Lung (tissue), 12 donors: Measurements from ENCODE around the gene LYPD6. TPM values are rescaled to one million over a fixed set of nuclear protein-coding genes. Genes with fewer than 3 reads are reported as not detected.

ENCODE experiments used
- ATAC-seq: fragments of 200-7000 bp; cut with Tn5 transposase; one replicate; pipeline ENCODE4 v1.9.1; 2020; ENCODE audit warnings: moderate number of reproducible peaks; ENCODE audit not compliant: insufficient read depth, low FRiP score
- DNase-seq, 3 donors: peaks; one replicate each; pipeline ENCODE4 v3.0.0-alpha.2; 2013 to 2017
- H3K27ac ChIP-seq, 2 donors: one replicate each; pipeline ENCODE4 v1.5.1; 2013; ENCODE audit warnings: mild to moderate bottlenecking in 2 of 2, moderate library complexity in 2 of 2, control low read depth in 1 of 2, inconsistent platforms in 1 of 2, low read depth in 1 of 2, low read length in 1 of 2
- H3K27me3 ChIP-seq, 3 donors: one replicate each; pipeline ENCODE4 v1.5.1; 2013; ENCODE audit warnings: low read length in 2 of 3; ENCODE audit not compliant: control insufficient read depth in 3 of 3, insufficient read depth in 3 of 3
- H3K36me3 ChIP-seq, 4 donors: one replicate each; pipeline ENCODE4 v1.5.1; 2013; ENCODE audit warnings: low read length in 4 of 4, mild to moderate bottlenecking in 1 of 4, moderate library complexity in 1 of 4; ENCODE audit not compliant: control insufficient read depth in 4 of 4, insufficient read depth in 4 of 4
- H3K4me1 ChIP-seq, 5 donors: one replicate each; pipeline ENCODE4 v1.5.1; 2013; ENCODE audit warnings: low read length in 5 of 5, mild to moderate bottlenecking in 2 of 5, moderate library complexity in 1 of 5; ENCODE audit not compliant: control insufficient read depth in 5 of 5, insufficient read depth in 5 of 5
- H3K4me3 ChIP-seq: one replicate; pipeline ENCODE4 v1.5.1; 2013; ENCODE audit warnings: mild to moderate bottlenecking, control low read depth, moderate library complexity
- H3K9ac ChIP-seq, 2 donors: one replicate each; pipeline ENCODE4 v1.5.1; 2013; ENCODE audit warnings: low read length in 2 of 2, control low read depth in 1 of 2; ENCODE audit not compliant: insufficient read depth in 1 of 2
- H3K9me3 ChIP-seq, 4 donors: one replicate each; pipeline ENCODE4 v1.5.1; 2013; ENCODE audit warnings: low read length in 3 of 4, mild to moderate bottlenecking in 1 of 4, moderate library complexity in 1 of 4; ENCODE audit not compliant: control insufficient read depth in 4 of 4, insufficient read depth in 3 of 4
- CTCF ChIP-seq: IDR thresholded peaks from 2 replicates; pipeline ENCODE4 v1.5.1; 2012; ENCODE audit warnings: mild to moderate bottlenecking; ENCODE audit errors: control extremely low read depth, extremely low read depth
- WGBS, 2 donors: extraction: QIAGEN DNeasy Blood & Tissue Kit; methylation state at CpG; one replicate each; pipeline ENCODE4 v1.1.7; 2013; 5-methylcytosine and 5-hydroxymethylcytosine counted together
- polyA plus RNA-seq, 2 donors: library from polyadenylated mRNA; stranded (reverse); fragments of 200-250 nt; gene quantifications; one replicate each; pipeline ENCODE4 v1.2.1, GENCODE V29; 2013
- total RNA-seq, 2 donors: library from RNA; depleted of rRNA in 1 of 2; stranded (reverse); fragments of >200 nt in 1 of 2; gene quantifications; one replicate each; pipeline ENCODE4 v1.2.1, GENCODE V29; 2014 to 2021
- donor health status: control.
- donor health status: control.
- donor health status: Bipolar disorder and iron deficiency.
- donor health status: healthy.
- donor health status: DM: yes; HTN: yes; CAD: no.

Gene LYPD6
- total and polyA plus RNA-seq, 4 donors: 0.16 to 6.3 (median 0.48) TPM

GRCh38 chr2:149483004-149483605 is 152.7 kb downstream of the LYPD6 start:
- Histone ChIP-seq H3K27ac (no peak overlapping the region), H3K9me3 (peaks cover 0 to 4% (median 0%) of the 10 kb centered on the region in 4 donors), H3K4me1 (peaks cover 0 to 10% (median 0%) of the 10 kb centered on the region in 5 donors), H3K4me3 (no peak overlapping the region), H3K36me3 (no peaks in the 10 kb centered on the region), H3K9ac (no peak overlapping the region), H3K27me3 (peaks cover 0 to 12% (median 0%) of the 10 kb centered on the region in 3 donors)
- ATAC-seq (no peak), DNase-seq (no peak)
- no peak for TF ChIP-seq CTCF
- 81 to 82% methylated on average over 4 of the region's 4 CpGs for WGBS, 2 donors

GRCh38 chr2:149486664-149487063 is 156.3 kb downstream of the LYPD6 start:
- no peak overlapping the region for H3K27ac ChIP-seq

GRCh38 chr2:149487189-149487588 is 156.8 kb downstream of the LYPD6 start:
- Histone ChIP-seq H3K4me1 (peaks cover 0 to 6% (median 0%) of the 10 kb centered on the region in 5 donors), H3K36me3 (no peaks in the 10 kb centered on the region), H3K9me3 (peaks cover 0 to 7% (median 0%) of the 10 kb centered on the region in 4 donors), H3K27ac (no peak overlapping the region), H3K27me3 (peaks cover 0 to 10% (median 0%) of the 10 kb centered on the region in 3 donors), H3K4me3 (no peak overlapping the region), H3K9ac (no peak overlapping the region)
- ATAC-seq (no peak), DNase-seq (no peak)
- WGBS, 2 donors: 62 to 82% methylated on average over 1 of the region's 1 CpG
- TF ChIP-seq CTCF: no peak

More at GRCh38 chr2:149486664-149487063, 156.3 kb downstream of the LYPD6 start:
- TF ChIP-seq CTCF: no peak
- H3K4me1 ChIP-seq: peaks cover 0 to 6% (median 0%) of the 10 kb centered on the region in 5 donors
- no peak for DNase-seq
- 88 to 92% methylated on average over 3 of the region's 3 CpGs for WGBS, 2 donors
- H3K9ac ChIP-seq: no peak overlapping the region
- no peak for ATAC-seq
- H3K4me3 ChIP-seq: no peak overlapping the region
- no peaks in the 10 kb centered on the region for H3K36me3 ChIP-seq
- H3K27me3 ChIP-seq: peaks cover 0 to 10% (median 0%) of the 10 kb centered on the region in 3 donors
- peaks cover 0 to 7% (median 0%) of the 10 kb centered on the region in 4 donors for H3K9me3 ChIP-seq
